K562 (cell line): ENCODE data around the gene AP4E1. TPM values are rescaled to one million over a fixed set of nuclear protein-coding genes. Genes with fewer than 3 reads are reported as not detected.

Source experiments
- ATAC-seq: fragments of 200-7000 bp; cut with Tn5 transposase; 3 replicates; pipeline ENCODE4 v1.9.1; 2020; ENCODE audit warnings: moderate library complexity
- BruUV-seq: library from RNA; stranded (reverse); fragments of 400-500 nt; replicated peaks from 2 replicates; lab custom pipeline; 2021; lab: Mats Ljungman, UMichigan
- CTCF ChIA-PET: fragments of 300-600 bp; formaldehyde crosslinking; extraction: SDS; loops from one replicate; lab custom pipeline; 2021; ENCODE audit warnings: low intra/inter-chr PET ratio; lab: Yijun Ruan, JAX
- POLR2A ChIA-PET: fragments of 300-600, 350-650 bp; sonication (Branson Sonifier 250); formaldehyde crosslinking; extraction: SDS; loops from one replicate; lab custom pipeline; 2021; ENCODE audit warnings: antibody characterized with exemption, inconsistent platforms; lab: Yijun Ruan, JAX
- DNase-seq, 4 experiments: peaks; one replicate each; pipeline versions ENCODE4 v3.0.0 to v3.0.0-alpha.2; 2011 to 2018; ENCODE audit warnings: low spot score in 3 of 4, mixed read lengths in 3 of 4; ENCODE audit errors: extremely low read depth in 1 of 4
- FAIRE-seq: peaks from 2 replicates; lab custom pipeline; 2011; peaks lifted over from hg19 to GRCh38; lab: Jason Lieb, UNC
- H2AFZ ChIP-seq: 2 replicates; pipeline ENCODE4 v1.6.0; 2011; ENCODE audit warnings: low read depth, low read length, control low read depth, inconsistent platforms
- H3K27ac ChIP-seq: fragments of 200-600 bp; 3 replicates; pipeline ENCODE4 v1.8.0; 2011; ENCODE audit warnings: low read depth, mild to moderate bottlenecking, control low read depth, inconsistent platforms, low read length, moderate library complexity, mixed read lengths; ENCODE audit errors: extremely low read depth
- H3K27me3 ChIP-seq, 2 experiments: fragments of 300-600 bp in 1 of 2; 2 replicates in 1 of 2; 3 replicates in 1 of 2; pipeline versions ENCODE4 v1.6.0 to v1.8.0; 2011; ENCODE audit warnings: inconsistent platforms in 2 of 2, low read length in 2 of 2, mild to moderate bottlenecking in 1 of 2, mixed read lengths in 1 of 2, moderate library complexity in 1 of 2; ENCODE audit not compliant: control insufficient read depth in 2 of 2, insufficient read depth in 2 of 2
- H3K36me3 ChIP-seq: fragments of 300-600 bp; 3 replicates; pipeline ENCODE4 v1.8.0; 2011; ENCODE audit warnings: mild to moderate bottlenecking, low read length, inconsistent platforms; ENCODE audit not compliant: control insufficient read depth, insufficient read depth
- H3K4me1 ChIP-seq, 2 experiments: fragments of 200-600 bp in 1 of 2; replicated peaks in 1 of 2; 2 replicates in 1 of 2; 3 replicates in 1 of 2; pipeline versions ENCODE4 v1.5.1 to v1.8.0; 2011; ENCODE audit warnings: inconsistent platforms in 2 of 2, low read length in 2 of 2, mild to moderate bottlenecking in 1 of 2, mixed read lengths in 1 of 2, moderate library complexity in 1 of 2; ENCODE audit not compliant: control insufficient read depth in 2 of 2, insufficient read depth in 2 of 2
- H3K4me2 ChIP-seq: 2 replicates; pipeline ENCODE4 v1.6.1; 2011; ENCODE audit warnings: low read length, control low read depth, inconsistent platforms, mixed read lengths; ENCODE audit not compliant: insufficient read depth
- H3K4me3 ChIP-seq: fragments of 200-600 bp; sonication (generic), shearing (Covaris generic); 2 replicates; pipeline ENCODE4 v1.5.1; 2016; ENCODE audit warnings: control low read depth, inconsistent platforms
- H3K79me2 ChIP-seq: fragments of 200-600 bp; 3 replicates; pipeline ENCODE4 v1.8.0; 2011; ENCODE audit warnings: low read length, inconsistent platforms; ENCODE audit not compliant: control insufficient read depth, insufficient read depth
- H3K9ac ChIP-seq, 2 experiments: 2 replicates each; pipeline versions ENCODE4 v1.6.0 to v1.6.1; 2011; ENCODE audit warnings: low read depth in 2 of 2, low read length in 2 of 2, control low read depth in 1 of 2, inconsistent platforms in 1 of 2, mild to moderate bottlenecking in 1 of 2, mixed read lengths in 1 of 2; ENCODE audit not compliant: insufficient read depth in 1 of 2
- H3K9me1 ChIP-seq: one replicate; pipeline ENCODE4 v1.6.0; 2011; ENCODE audit warnings: inconsistent platforms, mild to moderate bottlenecking, low read length, moderate library complexity; ENCODE audit not compliant: control insufficient read depth, insufficient read depth
- H3K9me3 ChIP-seq: replicated peaks from 2 replicates; pipeline ENCODE4 v1.5.1; 2011; ENCODE audit warnings: low read depth, low read length, inconsistent platforms; ENCODE audit not compliant: control insufficient read depth, insufficient read depth
- H4K20me1 ChIP-seq: replicated peaks from 2 replicates; pipeline ENCODE4 v1.6.1; 2011; ENCODE audit warnings: low read length, inconsistent platforms, mixed read lengths; ENCODE audit not compliant: control insufficient read depth, insufficient read depth
- BMI1 ChIP-seq: fragments of 150-350 bp; IDR thresholded peaks from 2 replicates; pipeline ENCODE4 v1.6.1; 2014; ENCODE audit warnings: low read length
- DLX4 ChIP-seq: fragments of 250-450 bp; sonication (Bioruptor Pico); IDR thresholded peaks from 2 replicates; pipeline ENCODE4 v1.6.1; 2021; ENCODE audit warnings: mild to moderate bottlenecking
- EP300 ChIP-seq: IDR thresholded peaks from 2 replicates; pipeline ENCODE4 v1.6.1; 2012; ENCODE audit warnings: low read length, improper control_type of control experiment
- FOXA3 ChIP-seq, 2 experiments: fragments of 450-650 bp in 1 of 2; sonication (generic) in 1 of 2; formaldehyde crosslinking; IDR thresholded peaks in 1 of 2; conservative IDR thresholded peaks in 1 of 2; 2 replicates each; pipeline versions ENCODE4 v1.4.0 to v1.8.0; 2020 to 2022; ENCODE audit warnings: mild to moderate bottlenecking in 2 of 2, missing genetic modification reagents in 1 of 2
- HDAC3 ChIP-seq: fragments of 450-650 bp; IDR thresholded peaks from 2 replicates; pipeline ENCODE4 v1.6.1; 2018; ENCODE audit warnings: borderline replicate concordance, mild to moderate bottlenecking, moderate library complexity; ENCODE audit not compliant: partially characterized antibody
- MAFG ChIP-seq: fragments of 450-650 bp; conservative IDR thresholded peaks from 2 replicates; pipeline ENCODE4 v1.6.1; 2016; ENCODE audit warnings: missing genetic modification characterization, missing compliant biosample characterization
- MECOM ChIP-seq: fragments of 250-450 bp; sonication (Bioruptor Pico); IDR thresholded peaks from 2 replicates; pipeline ENCODE4 v1.8.0; 2022; ENCODE audit warnings: inconsistent platforms
- NR2C1 ChIP-seq, 2 experiments: fragments of 450-650 bp; IDR thresholded peaks; 2 replicates each; pipeline ENCODE4 v1.6.1; 2017; ENCODE audit warnings: mild to moderate bottlenecking in 2 of 2, antibody characterized with exemption in 1 of 2, inconsistent platforms in 1 of 2, missing compliant biosample characterization in 1 of 2, missing genetic modification characterization in 1 of 2
- NR4A1 ChIP-seq, 2 experiments: fragments of 250-450 bp in 1 of 2; fragments of 450-650 bp in 1 of 2; sonication (Bioruptor Pico) in 1 of 2; IDR thresholded peaks; 2 replicates each; pipeline versions ENCODE4 v1.4.0 to v1.6.1; 2016 to 2020; ENCODE audit warnings: mild to moderate bottlenecking in 2 of 2, missing compliant biosample characterization in 1 of 2, missing genetic modification characterization in 1 of 2, moderate library complexity in 1 of 2
- PHTF2 ChIP-seq: fragments of 250-450 bp; sonication (Bioruptor Pico); IDR thresholded peaks from 2 replicates; pipeline ENCODE4 v1.5.0; 2021; ENCODE audit warnings: mild to moderate bottlenecking
- RUNX1 ChIP-seq: sonication (generic); IDR thresholded peaks from 2 replicates; pipeline ENCODE4 v1.6.1; 2016; ENCODE audit warnings: antibody characterized with exemption, low read depth
- SIX5 ChIP-seq, 2 experiments: IDR thresholded peaks; 2 replicates each; pipeline ENCODE4 v1.6.1; 2011; ENCODE audit warnings: low read length in 2 of 2, borderline replicate concordance in 1 of 2, low read depth in 1 of 2, mild to moderate bottlenecking in 1 of 2, moderate library complexity in 1 of 2; ENCODE audit not compliant: insufficient read depth in 1 of 2
- SRSF1 ChIP-seq: fragments of 200-400 bp; formaldehyde crosslinking; IDR thresholded peaks from 2 replicates; pipeline ENCODE4 v1.6.1; 2017; ENCODE audit warnings: mild to moderate bottlenecking, low read depth, low read length, moderate library complexity
- ZBTB7A ChIP-seq: IDR thresholded peaks from 2 replicates; pipeline ENCODE4 v1.6.1; 2011; ENCODE audit warnings: low read depth, mild to moderate bottlenecking, low read length, moderate library complexity, borderline replicate concordance; ENCODE audit not compliant: control insufficient read depth
- WGBS: fragments of 100-300 bp; shearing (Covaris generic); methylation state at CpG from one replicate; pipeline ENCODE4 v1.1.6; 2016; ENCODE audit warnings: low coverage, mixed read lengths; ENCODE audit not compliant: insufficient coverage; ENCODE audit errors: missing lambda C conversion rate; 5-methylcytosine and 5-hydroxymethylcytosine counted together
- in situ Hi-C: fragments of 300-500 bp; cut with MboI; formaldehyde crosslinking; loops from 4 replicates; pipeline ENCODE4 v1.15.0; 2018; ENCODE audit warnings: inconsistent platforms, mixed read lengths
- intact Hi-C: fragments of 100-400 bp; cut with micrococcal nuclease; formaldehyde crosslinking; loops from 2 replicates; pipeline ENCODE4 v1.14.2; 2022
- polyA plus RNA-seq, 8 experiments: library from polyadenylated mRNA; depleted of rRNA in 4 of 8; stranded (reverse) in 5 of 8; unstranded in 3 of 8; fragments of >200 nt; fragmentation: Nextera tagmentation in 2 of 8; fragmentation: Illumina TruSeq in 1 of 8; extraction: Ambion mirVana in 2 of 8; extraction: Trizol in 1 of 8; gene quantifications; 2 replicates each; pipeline versions ENCODE4 v1.2.1 to v1.2.3, GENCODE V29; 2011 to 2014; ENCODE audit warnings: inconsistent platforms in 1 of 8, missing spikeins in 1 of 8
- total RNA-seq, 7 experiments: library from RNA; depleted of rRNA in 6 of 7; stranded (reverse); fragments of >200 nt in 6 of 7; fragmentation: Illumina TruSeq in 2 of 7; extraction: Trizol in 2 of 7; gene quantifications; 2 replicates each; pipeline versions ENCODE4 v1.2.1 to v1.2.3, GENCODE V29; 2011 to 2021; ENCODE audit warnings: low replicate concordance in 1 of 7

Gene AP4E1
- total and polyA plus RNA-seq, 9 of the 15 experiments (the other 6 are each of a cell fraction or from before 2014, with no cell fraction given), result 1.3 to 11.5 (median 4.4) TPM

GRCh38 chr15:50876989-50877360, 31.5 kb upstream of the AP4E1 start:
- H3K4me2 ChIP-seq, result peak overlapping the region; percentile 58
- no peaks in the 10 kb centered on the region for H3K36me3 ChIP-seq
- H3K4me1 ChIP-seq, result peaks cover 0 to 19% of the 10 kb centered on the region in 2 experiments; a peak in 3 of 5 replicates
- no peaks in the 10 kb centered on the region for H3K9me1 ChIP-seq
- peak overlapping the region; percentile 92 for H2AFZ ChIP-seq
- ChIA-PET POLR2A (interaction anchor here (0.7 to 1.0 kb wide), 3 partner anchors 13 to 236 kb away, joined by 3 to 7 read pairs (median 3); no protein-coding TSS in a partner anchor), CTCF (interaction anchor here (0.7 to 2.1 kb wide), 2 partner anchors 191 to 201 kb away, joined by 3 to 12 read pairs; no protein-coding TSS in a partner anchor)
- no peak overlapping the region for H3K4me3 ChIP-seq
- in situ Hi-C loops, result no loop called here
- no peaks in the 10 kb centered on the region for H3K79me2 ChIP-seq
- H3K9ac ChIP-seq, result peak overlapping the region in 1 of 2 experiments; percentile 27; a peak in 2 of 4 replicates
- no peaks in the 10 kb centered on the region for H4K20me1 ChIP-seq
- peak overlapping the region; percentile 14 for H3K27ac ChIP-seq
- ATAC-seq (peak; percentile 74), DNase-seq (peak; percentile 74 to 90 (median 76)), FAIRE-seq (peak; percentile 95)
- intact Hi-C loops, result loop anchor here (1.0 to 5.0 kb wide), 2 partner anchors 45 to 202 kb away; no protein-coding TSS in a partner anchor
- no peaks in the 10 kb centered on the region for H3K27me3 ChIP-seq
- no peaks in the 10 kb centered on the region for H3K9me3 ChIP-seq
- BruUV-seq, result no TSS peak
- WGBS, result 5% methylated on average over 8 of the region's 8 CpGs
- TF ChIP-seq SRSF1, result no peak
- no peak for TF ChIP-seq MECOM
- no peak for TF ChIP-seq PHTF2 (CRISPR knock-in tag)
- no peak for TF ChIP-seq ZBTB7A
- no peak for TF ChIP-seq BMI1
- no peak for TF ChIP-seq RUNX1
- peak; percentile 78 for TF ChIP-seq MAFG
- no peak for TF ChIP-seq NR2C1 (IDR thresholded peaks at IDR 0.05)
- TF ChIP-seq NR2C1 (tag; IDR thresholded peaks at IDR 0.05), result no peak
- TF ChIP-seq EP300, result no peak
- TF ChIP-seq DLX4 (CRISPR knock-in tag), result no peak
- TF ChIP-seq SIX5 (IDR thresholded peaks at IDR 0.05; ENCODE audit: borderline replicate concordance in 1 of 2, insufficient read depth in 1 of 2, low read depth in 1 of 2, low read length in 2 of 2), result no peak
- no peak for TF ChIP-seq NR4A1 (CRISPR knock-in tag; IDR thresholded peaks at IDR 0.05)
- TF ChIP-seq NR4A1 (tag; IDR thresholded peaks at IDR 0.05), result no peak
- TF ChIP-seq HDAC3, result no peak
- no peak for TF ChIP-seq FOXA3 (CRISPR knock-in tag; conservative IDR thresholded peaks at IDR 0.05 in 1 of 2, IDR thresholded peaks at IDR 0.05 in 1 of 2)
